H9 (cell line): ENCODE results near the gene KMT2D. TPM values are rescaled to one million over a fixed set of nuclear protein-coding genes. Genes with fewer than 3 reads are reported as not detected.

Source experiments
- DNase-seq: peaks from one replicate; pipeline ENCODE4 v3.0.0-alpha.2; 2017
- H2AFZ ChIP-seq: one replicate; pipeline ENCODE4 v1.6.1; 2013; ENCODE audit warnings: mild to moderate bottlenecking, low read length, control low read depth, moderate library complexity
- H2AK5ac ChIP-seq: 2 replicates; pipeline ENCODE4 v1.6.1; 2013; ENCODE audit warnings: low read length, control low read depth, mixed read lengths; ENCODE audit not compliant: insufficient read length
- H2BK120ac ChIP-seq: one replicate; pipeline ENCODE4 v1.6.1; 2013; ENCODE audit warnings: low read depth, mild to moderate bottlenecking, low read length, control low read depth, inconsistent platforms; ENCODE audit not compliant: poor library complexity, severe bottlenecking
- H2BK12ac ChIP-seq: 2 replicates; pipeline ENCODE4 v1.6.1; 2013; ENCODE audit warnings: low read length, control low read depth, mixed read lengths, low read depth; ENCODE audit not compliant: insufficient read length
- H2BK15ac ChIP-seq: 2 replicates; pipeline ENCODE4 v1.6.1; 2013; ENCODE audit warnings: low read depth, low read length, control low read depth
- H2BK20ac ChIP-seq: one replicate; pipeline ENCODE4 v1.6.1; 2013; ENCODE audit warnings: low read depth, mild to moderate bottlenecking, low read length, control low read depth, inconsistent platforms; ENCODE audit not compliant: poor library complexity, severe bottlenecking
- H2BK5ac ChIP-seq: 2 replicates; pipeline ENCODE4 v1.6.1; 2013; ENCODE audit warnings: low read length, control low read depth, mixed read lengths; ENCODE audit not compliant: insufficient read length
- H3K14ac ChIP-seq: 2 replicates; pipeline ENCODE4 v1.6.1; 2013; ENCODE audit warnings: low read length, control low read depth; ENCODE audit not compliant: insufficient read depth
- H3K18ac ChIP-seq: 2 replicates; pipeline ENCODE4 v1.6.1; 2013; ENCODE audit warnings: low read depth, mild to moderate bottlenecking, mixed read lengths, low read length, control low read depth; ENCODE audit not compliant: insufficient read length
- H3K23ac ChIP-seq: 2 replicates; pipeline ENCODE4 v1.6.1; 2013; ENCODE audit warnings: low read length, control low read depth, mixed read lengths, low read depth; ENCODE audit not compliant: insufficient read length
- H3K23me2 ChIP-seq: 2 replicates; pipeline ENCODE4 v1.6.1; 2013; ENCODE audit warnings: low read depth, mild to moderate bottlenecking, mixed read lengths, low read length, control low read depth; ENCODE audit not compliant: insufficient read length, poor library complexity, severe bottlenecking
- H3K27ac ChIP-seq: 2 replicates; pipeline ENCODE4 v1.5.1; 2013; ENCODE audit warnings: low read length, control low read depth, mixed read lengths, low read depth; ENCODE audit not compliant: insufficient read length
- H3K27me3 ChIP-seq: 2 replicates; pipeline ENCODE4 v1.6.1; 2013; ENCODE audit warnings: low read length, control low read depth, inconsistent platforms; ENCODE audit not compliant: insufficient read depth
- H3K4ac ChIP-seq: 2 replicates; pipeline ENCODE4 v1.6.1; 2013; ENCODE audit warnings: low read depth, mild to moderate bottlenecking, control low read depth, inconsistent platforms, low read length, moderate library complexity
- H3K4me1 ChIP-seq: 2 replicates; pipeline ENCODE4 v1.6.1; 2013; ENCODE audit warnings: low read length, control low read depth, inconsistent platforms; ENCODE audit not compliant: insufficient read depth
- H3K4me2 ChIP-seq: 2 replicates; pipeline ENCODE4 v1.6.1; 2013; ENCODE audit warnings: low read length, control low read depth, mixed read lengths; ENCODE audit not compliant: insufficient read length, insufficient read depth
- H3K56ac ChIP-seq: 2 replicates; pipeline ENCODE4 v1.6.1; 2013; ENCODE audit warnings: low read depth, mild to moderate bottlenecking, mixed read lengths, low read length, control low read depth; ENCODE audit not compliant: insufficient read length
- H3K79me1 ChIP-seq: 2 replicates; pipeline ENCODE4 v1.6.1; 2013; ENCODE audit warnings: low read depth, mild to moderate bottlenecking, moderate library complexity, low read length, control low read depth, inconsistent platforms; ENCODE audit not compliant: insufficient read depth, poor library complexity, severe bottlenecking
- H3K79me2 ChIP-seq: 2 replicates; pipeline ENCODE4 v1.6.1; 2013; ENCODE audit warnings: low read length, control low read depth, inconsistent platforms; ENCODE audit not compliant: insufficient read depth
- H3K9ac ChIP-seq: 2 replicates; pipeline ENCODE4 v1.6.1; 2013; ENCODE audit warnings: low read length, control low read depth, mixed read lengths; ENCODE audit not compliant: insufficient read length; ENCODE audit errors: extremely low read depth
- H3K9me3 ChIP-seq: one replicate; pipeline ENCODE4 v1.6.1; 2013; ENCODE audit warnings: low read depth, low read length, inconsistent platforms; ENCODE audit not compliant: control insufficient read depth
- H3T11ph ChIP-seq: one replicate; pipeline ENCODE4 v1.6.1; 2013; ENCODE audit warnings: mild to moderate bottlenecking, low read length, control low read depth, inconsistent platforms
- H4K20me1 ChIP-seq: one replicate; pipeline ENCODE4 v1.6.1; 2013; ENCODE audit not compliant: control insufficient read depth, insufficient read length, insufficient read depth
- H4K5ac ChIP-seq: 2 replicates; pipeline ENCODE4 v1.6.1; 2013; ENCODE audit warnings: low read depth, mild to moderate bottlenecking, mixed read lengths, low read length, control low read depth; ENCODE audit not compliant: insufficient read length
- H4K8ac ChIP-seq: replicated peaks from 2 replicates; pipeline ENCODE4 v1.6.1; 2013; ENCODE audit warnings: low read length, control low read depth, mixed read lengths, low read depth; ENCODE audit not compliant: insufficient read length
- H4K91ac ChIP-seq: 2 replicates; pipeline ENCODE4 v1.6.1; 2013; ENCODE audit warnings: low read depth, mild to moderate bottlenecking, moderate library complexity, mixed read lengths, low read length, control low read depth; ENCODE audit not compliant: insufficient read length
- H3K27ac Mint-ChIP-seq, 3 experiments: 2 replicates in 2 of 3; 3 replicates in 1 of 3; pipeline ENCODE4 v1.8.0; 2020 to 2021; ENCODE audit warnings: mixed read lengths in 3 of 3, mild to moderate bottlenecking in 1 of 3, moderate library complexity in 1 of 3
- H3K27me3 Mint-ChIP-seq: 2 replicates; pipeline ENCODE4 v1.8.0; 2021; ENCODE audit warnings: low read depth, mild to moderate bottlenecking, moderate library complexity, mixed read lengths
- H3K36me3 Mint-ChIP-seq, 3 experiments: 2 replicates in 2 of 3; 3 replicates in 1 of 3; pipeline ENCODE4 v1.8.0; 2020 to 2021; ENCODE audit warnings: low read depth in 3 of 3, mixed read lengths in 3 of 3; ENCODE audit not compliant: insufficient read depth in 1 of 3
- H3K4me1 Mint-ChIP-seq, 2 experiments: 2 replicates each; pipeline ENCODE4 v1.8.0; 2020; ENCODE audit warnings: mixed read lengths in 2 of 2
- H3K4me3 Mint-ChIP-seq, 2 experiments: 2 replicates in 1 of 2; 3 replicates in 1 of 2; pipeline ENCODE4 v1.8.0; 2020 to 2021; ENCODE audit warnings: mild to moderate bottlenecking in 2 of 2, mixed read lengths in 2 of 2, moderate library complexity in 1 of 2
- H3K9me3 Mint-ChIP-seq, 2 experiments: 2 replicates in 1 of 2; 3 replicates in 1 of 2; pipeline ENCODE4 v1.8.0; 2020; ENCODE audit warnings: mild to moderate bottlenecking in 2 of 2, mixed read lengths in 2 of 2, moderate library complexity in 1 of 2
- WGBS: extraction: QIAGEN DNeasy Blood & Tissue Kit; methylation state at CpG from one replicate; pipeline ENCODE4 v1.1.7; 2013; ENCODE audit warnings: missing lambda C conversion rate, low lambda C conversion rate, mixed read lengths; ENCODE audit not compliant: insufficient read length; ENCODE audit errors: extremely low coverage; 5-methylcytosine and 5-hydroxymethylcytosine counted together
- total RNA-seq: library from RNA; stranded (reverse); gene quantifications from 2 replicates; pipeline ENCODE4 v1.2.1, GENCODE V29; 2021
- TF ChIP-seq, protein P1 (sequence below): fragments of 200-600 bp; sonication (generic); conservative IDR thresholded peaks from 3 replicates; pipeline ENCODE4 v1.8.0; 2021; ENCODE audit warnings: antibody characterized with exemption, mild to moderate bottlenecking

KMT2D gene
- total RNA-seq, 1 experiment from 2014 or later, result 93.7 TPM

DNA sequence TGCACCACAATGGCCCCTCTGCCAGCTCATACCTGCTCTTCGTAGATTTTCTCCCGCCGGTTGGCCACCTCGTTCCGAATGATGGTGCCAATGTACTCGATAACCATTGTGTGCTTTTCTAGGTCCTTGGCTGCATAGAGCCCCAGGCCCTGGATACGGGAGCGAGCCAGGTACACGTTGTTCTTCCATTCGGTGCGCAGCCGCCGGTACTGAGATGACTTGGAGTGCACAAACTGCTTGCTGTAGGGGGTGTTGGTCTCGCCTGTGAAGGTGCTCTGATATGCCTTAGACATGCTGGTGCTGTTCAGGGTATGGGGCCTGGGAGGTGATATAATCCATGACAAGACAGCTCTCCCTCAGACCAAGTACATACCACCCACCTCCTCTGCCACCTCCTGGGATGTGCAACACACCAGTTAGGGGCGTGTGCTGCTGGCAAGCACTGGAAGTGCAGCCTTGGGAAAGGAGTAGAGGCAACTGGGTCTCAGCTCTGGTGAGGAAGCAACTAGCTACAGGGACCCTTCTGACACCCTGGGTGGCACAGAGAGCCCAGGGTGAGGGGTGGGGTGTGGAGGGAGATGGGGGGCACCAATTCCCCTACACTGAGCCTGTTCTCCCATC lies 37.9 kb downstream of the KMT2D start:
- H3K23me2 ChIP-seq, result peaks cover 8% of the 10 kb centered on the region
- H3K4ac ChIP-seq, result no peak overlapping the region
- H3K23ac ChIP-seq, result no peak overlapping the region
- no peaks in the 10 kb centered on the region for H3K79me2 ChIP-seq
- H3K9me3 Mint-ChIP-seq, result no peaks in the 10 kb centered on the region
- no peak overlapping the region for H4K5ac ChIP-seq
- no peak overlapping the region for H3K9ac ChIP-seq
- no peak overlapping the region for H2BK15ac ChIP-seq
- H3K4me3 Mint-ChIP-seq, result no peak overlapping the region
- H2BK5ac ChIP-seq, result no peak overlapping the region
- H3K4me1 ChIP-seq, result no peaks in the 10 kb centered on the region
- H3K27ac ChIP-seq, result no peak overlapping the region
- H3K9me3 ChIP-seq, result no peaks in the 10 kb centered on the region
- no peak overlapping the region for H3K56ac ChIP-seq
- no peaks in the 10 kb centered on the region for H3K79me1 ChIP-seq
- H3T11ph ChIP-seq, result no peak overlapping the region
- no peak overlapping the region for H2AK5ac ChIP-seq
- no peak overlapping the region for H4K8ac ChIP-seq
- no peak overlapping the region for H2BK12ac ChIP-seq
- no peak overlapping the region for H2BK20ac ChIP-seq
- no peak overlapping the region for H3K14ac ChIP-seq
- H3K4me2 ChIP-seq, result no peak overlapping the region
- no peaks in the 10 kb centered on the region for H4K20me1 ChIP-seq
- WGBS, result no CpG with 5 or more reads among the region's 15 CpGs
- peaks cover 32 to 67% (median 62%) of the 10 kb centered on the region in 3 experiments for H3K36me3 Mint-ChIP-seq
- H2BK120ac ChIP-seq, result no peak overlapping the region
- TF ChIP-seq, protein P1, sequence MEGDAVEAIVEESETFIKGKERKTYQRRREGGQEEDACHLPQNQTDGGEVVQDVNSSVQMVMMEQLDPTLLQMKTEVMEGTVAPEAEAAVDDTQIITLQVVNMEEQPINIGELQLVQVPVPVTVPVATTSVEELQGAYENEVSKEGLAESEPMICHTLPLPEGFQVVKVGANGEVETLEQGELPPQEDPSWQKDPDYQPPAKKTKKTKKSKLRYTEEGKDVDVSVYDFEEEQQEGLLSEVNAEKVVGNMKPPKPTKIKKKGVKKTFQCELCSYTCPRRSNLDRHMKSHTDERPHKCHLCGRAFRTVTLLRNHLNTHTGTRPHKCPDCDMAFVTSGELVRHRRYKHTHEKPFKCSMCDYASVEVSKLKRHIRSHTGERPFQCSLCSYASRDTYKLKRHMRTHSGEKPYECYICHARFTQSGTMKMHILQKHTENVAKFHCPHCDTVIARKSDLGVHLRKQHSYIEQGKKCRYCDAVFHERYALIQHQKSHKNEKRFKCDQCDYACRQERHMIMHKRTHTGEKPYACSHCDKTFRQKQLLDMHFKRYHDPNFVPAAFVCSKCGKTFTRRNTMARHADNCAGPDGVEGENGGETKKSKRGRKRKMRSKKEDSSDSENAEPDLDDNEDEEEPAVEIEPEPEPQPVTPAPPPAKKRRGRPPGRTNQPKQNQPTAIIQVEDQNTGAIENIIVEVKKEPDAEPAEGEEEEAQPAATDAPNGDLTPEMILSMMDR, result no peak
- H3K18ac ChIP-seq, result no peak overlapping the region
- no peaks in the 10 kb centered on the region; the same call in 1 of the 2 replicates for H3K27me3 Mint-ChIP-seq
- H3K4me1 Mint-ChIP-seq, result peaks cover 13 to 14% of the 10 kb centered on the region in 2 experiments
- H4K91ac ChIP-seq, result no peak overlapping the region
- DNase-seq, result no peak
- H3K27ac Mint-ChIP-seq, result no peak overlapping the region; a peak in 1 of 7 replicates
- H2AFZ ChIP-seq, result no peak overlapping the region
- no peaks in the 10 kb centered on the region; the same call in 1 of the 2 replicates for H3K27me3 ChIP-seq
